Activated T-cell treated with anti-CD3 and anti-CD28 coated beads, Interleukin-2, amount 50 U/mL, for 4 hours (primary cell): ENCODE data around the gene ARID1B. TPM values are rescaled to one million over a fixed set of nuclear protein-coding genes. Genes with fewer than 3 reads are reported as not detected.

Experiments used
- ATAC-seq, 2 donors: fragments of 200-7000 bp; cut with Tn5 transposase; one replicate each; pipeline ENCODE4 v1.10.0; 2021
- DNase-seq: peaks from one replicate; pipeline ENCODE4 v3.0.0-alpha.2; 2020
- H3K27me3 Mint-ChIP-seq: one replicate; pipeline ENCODE4 v1.8.0; 2021; ENCODE audit warnings: low read depth, mixed read lengths
- H3K36me3 Mint-ChIP-seq: one replicate; pipeline ENCODE4 v1.8.0; 2022; ENCODE audit warnings: mixed read lengths; ENCODE audit not compliant: insufficient read depth
- H3K4me1 Mint-ChIP-seq: one replicate; pipeline ENCODE4 v1.8.0; 2021; ENCODE audit warnings: low read depth, mixed read lengths
- H3K4me3 Mint-ChIP-seq: one replicate; pipeline ENCODE4 v1.8.0; 2021; ENCODE audit warnings: mild to moderate bottlenecking, moderate library complexity, mixed read lengths
- H3K9me3 Mint-ChIP-seq: one replicate; pipeline ENCODE4 v1.8.0; 2021; ENCODE audit warnings: mixed read lengths
- total RNA-seq, 3 donors: library from RNA; stranded (reverse); gene quantifications; one replicate each; pipeline ENCODE4 v1.2.1, GENCODE V29; 2021

ARID1B gene
- total RNA-seq, 3 donors from 2014 or later = 45.6 to 46.6 (median 46.0) TPM

- no peak for ATAC-seq
- Mint-ChIP-seq H3K4me3 (no peak overlapping the region), H3K36me3 (peaks cover 2% of the 10 kb centered on the region), H3K4me1 (peaks cover 1% of the 10 kb centered on the region), H3K9me3 (no peaks in the 10 kb centered on the region), H3K27me3 (no peaks in the 10 kb centered on the region)
- DNase-seq = no peak
Observed at GRCh38 chr6:157040191-157040590, 263.0 kb downstream of the ARID1B start.

GRCh38 chr6:157045831-157046454, 268.8 kb downstream of the ARID1B start:
- Mint-ChIP-seq H3K4me3 (no peak overlapping the region), H3K4me1 (peaks cover 10% of the 10 kb centered on the region), H3K27me3 (no peaks in the 10 kb centered on the region), H3K9me3 (no peaks in the 10 kb centered on the region), H3K36me3 (peaks cover 4% of the 10 kb centered on the region)
- DNase-seq (no peak), ATAC-seq (no peak)

GRCh38 chr6:157046776-157047175, 269.6 kb downstream of the ARID1B start:
- Mint-ChIP-seq H3K36me3 (peaks cover 2% of the 10 kb centered on the region), H3K4me3 (no peak overlapping the region), H3K27me3 (no peaks in the 10 kb centered on the region), H3K9me3 (no peaks in the 10 kb centered on the region), H3K4me1 (peaks cover 12% of the 10 kb centered on the region)
- ATAC-seq = no peak
- DNase-seq = no peak

- DNase-seq (no peak), ATAC-seq (no peak)
- H3K9me3 Mint-ChIP-seq = no peaks in the 10 kb centered on the region
- H3K4me1 Mint-ChIP-seq = peaks cover 11% of the 10 kb centered on the region
- no peak overlapping the region for H3K4me3 Mint-ChIP-seq
- peaks cover 2% of the 10 kb centered on the region for H3K36me3 Mint-ChIP-seq
- no peaks in the 10 kb centered on the region for H3K27me3 Mint-ChIP-seq
Observed at GRCh38 chr6:157047328-157047727, 270.1 kb downstream of the ARID1B start.

- no peak for DNase-seq
- peaks cover 11% of the 10 kb centered on the region for H3K4me1 Mint-ChIP-seq
- H3K9me3 Mint-ChIP-seq = no peaks in the 10 kb centered on the region
- peaks cover 2% of the 10 kb centered on the region for H3K36me3 Mint-ChIP-seq
- H3K27me3 Mint-ChIP-seq = no peaks in the 10 kb centered on the region
- ATAC-seq = no peak
- H3K4me3 Mint-ChIP-seq = no peak overlapping the region
Observed at GRCh38 chr6:157047951-157048350, 270.8 kb downstream of the ARID1B start.

- Mint-ChIP-seq H3K9me3 (no peaks in the 10 kb centered on the region), H3K36me3 (peaks cover 2% of the 10 kb centered on the region), H3K27me3 (no peaks in the 10 kb centered on the region), H3K4me1 (peaks cover 15% of the 10 kb centered on the region), H3K4me3 (no peak overlapping the region)
- no peak for ATAC-seq
- no peak for DNase-seq
Observed at GRCh38 chr6:157049133-157049532, 272.0 kb downstream of the ARID1B start.

GRCh38 chr6:157050537-157051265, 273.5 kb downstream of the ARID1B start:
- Mint-ChIP-seq H3K4me1 (peaks cover 29% of the 10 kb centered on the region), H3K9me3 (peaks cover under 1% of the 10 kb centered on the region), H3K36me3 (peaks cover 2% of the 10 kb centered on the region), H3K4me3 (no peak overlapping the region), H3K27me3 (no peaks in the 10 kb centered on the region)
- DNase-seq (no peak), ATAC-seq (no peak)

- Mint-ChIP-seq H3K4me3 (peak overlapping the region; percentile 16), H3K27me3 (no peaks in the 10 kb centered on the region), H3K9me3 (peaks cover 2% of the 10 kb centered on the region), H3K36me3 (peaks cover 1% of the 10 kb centered on the region), H3K4me1 (peaks cover 45% of the 10 kb centered on the region)
- peak; percentile 84 to 85 for ATAC-seq
- peak; percentile 29 for DNase-seq
Observed at GRCh38 chr6:157054531-157054979, 277.4 kb downstream of the ARID1B start.

- DNase-seq = no peak
- Mint-ChIP-seq H3K27me3 (no peaks in the 10 kb centered on the region), H3K4me1 (peaks cover 47% of the 10 kb centered on the region), H3K4me3 (peak overlapping the region; percentile 45), H3K9me3 (peaks cover 2% of the 10 kb centered on the region), H3K36me3 (peaks cover 1% of the 10 kb centered on the region)
- no peak for ATAC-seq
Observed at GRCh38 chr6:157055863-157056262, 278.7 kb downstream of the ARID1B start.

GRCh38 chr6:157056275-157056674, 279.1 kb downstream of the ARID1B start:
- DNase-seq = peak; percentile 18
- Mint-ChIP-seq H3K27me3 (no peaks in the 10 kb centered on the region), H3K36me3 (peaks cover 3% of the 10 kb centered on the region), H3K4me1 (peaks cover 45% of the 10 kb centered on the region), H3K9me3 (peaks cover 2% of the 10 kb centered on the region), H3K4me3 (peak overlapping the region; percentile 6)
- ATAC-seq = peak; percentile 74 to 79

- ATAC-seq = no peak
- H3K9me3 Mint-ChIP-seq = peaks cover 2% of the 10 kb centered on the region
- peaks cover 51% of the 10 kb centered on the region for H3K4me1 Mint-ChIP-seq
- H3K36me3 Mint-ChIP-seq = peaks cover 6% of the 10 kb centered on the region
- H3K27me3 Mint-ChIP-seq = no peaks in the 10 kb centered on the region
- H3K4me3 Mint-ChIP-seq = no peak overlapping the region
- DNase-seq = no peak
Observed at GRCh38 chr6:157058574-157058973, 281.4 kb downstream of the ARID1B start.

- Mint-ChIP-seq H3K27me3 (no peaks in the 10 kb centered on the region), H3K4me3 (no peak overlapping the region), H3K36me3 (peaks cover 10% of the 10 kb centered on the region), H3K4me1 (peaks cover 50% of the 10 kb centered on the region), H3K9me3 (peaks cover 2% of the 10 kb centered on the region)
- ATAC-seq (no peak), DNase-seq (no peak)
Observed at GRCh38 chr6:157059781-157060180, 282.6 kb downstream of the ARID1B start.

GRCh38 chr6:157060440-157060952, 283.3 kb downstream of the ARID1B start:
- peaks cover 43% of the 10 kb centered on the region for H3K4me1 Mint-ChIP-seq

GRCh38 chr6:157061770-157062594, 284.8 kb downstream of the ARID1B start:
- ATAC-seq (no peak), DNase-seq (no peak)
- Mint-ChIP-seq H3K27me3 (no peaks in the 10 kb centered on the region), H3K4me1 (peaks cover 43% of the 10 kb centered on the region), H3K9me3 (no peaks in the 10 kb centered on the region), H3K36me3 (peaks cover 10% of the 10 kb centered on the region), H3K4me3 (no peak overlapping the region)

More at GRCh38 chr6:157060440-157060952, 283.3 kb downstream of the ARID1B start:
- Mint-ChIP-seq H3K36me3 (peaks cover 10% of the 10 kb centered on the region), H3K9me3 (peaks cover 2% of the 10 kb centered on the region), H3K4me3 (no peak overlapping the region), H3K27me3 (no peaks in the 10 kb centered on the region)
- ATAC-seq (no peak), DNase-seq (no peak)
